GF-D8 (cell line): Measurements from ENCODE around the gene PARD3.
A peak's percentile ranks its signal among the peaks of the same experiment; 100 is the strongest.

Source experiments
- DNase-seq: peaks from one replicate; lab custom pipeline; 2025; lab: John Stamatoyannopoulos, UW

PARD3 gene

DNA sequence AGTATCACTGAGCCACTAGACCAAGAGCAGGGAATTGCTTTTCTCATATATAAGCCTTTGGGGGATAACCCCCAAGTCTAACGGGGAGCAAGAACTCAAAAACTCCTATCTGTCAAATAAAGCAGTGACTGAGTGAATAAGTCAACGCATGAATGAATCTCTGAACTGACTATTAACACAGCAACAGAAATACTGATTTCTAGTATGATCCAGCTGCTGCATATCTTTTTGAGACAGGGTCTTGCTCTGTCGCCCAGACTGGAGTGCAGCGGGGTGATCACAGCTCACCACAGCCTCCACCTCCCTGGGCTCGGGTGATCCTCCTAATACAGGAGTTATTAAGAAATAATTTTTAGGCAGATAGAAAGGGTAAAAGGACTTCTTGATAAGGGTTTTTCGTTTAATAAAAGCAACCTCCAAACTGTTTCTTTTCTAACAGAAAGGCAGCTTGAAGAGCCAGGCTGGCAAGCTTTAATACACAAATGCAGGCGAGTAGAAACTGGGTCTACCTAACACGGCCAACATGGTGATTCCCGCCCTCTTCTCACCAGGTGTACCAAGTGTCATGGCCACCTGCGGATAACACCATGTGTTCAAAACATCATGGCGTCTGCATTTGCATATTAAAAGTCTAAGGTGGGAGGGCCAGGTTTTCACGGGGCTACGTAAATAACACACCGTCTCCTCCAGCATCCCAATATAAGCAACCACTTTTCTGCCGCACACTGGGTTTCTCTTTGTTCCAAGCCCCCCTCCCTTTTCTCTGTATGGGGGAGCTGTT is 631.9 kb downstream of the PARD3 start:
- no peak for DNase-seq

DNA sequence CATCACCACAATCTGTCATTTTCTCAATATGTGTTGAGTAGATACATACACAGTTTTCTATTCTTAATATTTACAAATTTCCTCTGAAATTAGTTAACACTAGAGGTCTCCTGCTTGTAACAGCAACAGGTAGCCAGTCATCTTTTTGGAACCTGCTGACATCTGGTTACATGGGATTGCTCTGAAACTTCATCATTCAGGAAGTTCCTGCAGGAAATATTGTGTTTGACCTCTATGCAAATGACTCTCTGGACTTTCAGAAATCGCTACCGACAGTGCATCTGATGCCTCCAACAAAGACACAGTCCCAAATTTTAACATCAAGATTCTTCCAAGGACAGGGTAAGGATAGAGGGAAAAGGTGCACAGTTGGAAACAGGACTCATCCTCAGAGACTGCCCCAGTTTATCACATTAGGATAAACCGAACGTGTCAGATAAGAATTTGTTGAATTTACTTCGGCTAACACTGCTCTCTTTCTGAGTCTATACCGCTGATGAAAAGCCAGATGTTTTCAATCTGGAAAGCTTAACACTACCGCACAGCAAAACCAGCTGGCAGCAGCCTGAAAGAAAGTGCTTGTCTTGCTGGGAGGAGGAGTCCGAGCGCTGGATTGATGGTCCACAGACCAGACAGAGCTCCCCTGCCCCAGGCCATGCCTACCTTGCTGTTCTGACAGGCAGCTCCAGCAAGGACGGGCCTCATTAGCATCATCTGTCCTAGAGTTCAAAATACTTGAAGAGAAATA is 633.4 kb downstream of the PARD3 start:
- no peak for DNase-seq

DNA sequence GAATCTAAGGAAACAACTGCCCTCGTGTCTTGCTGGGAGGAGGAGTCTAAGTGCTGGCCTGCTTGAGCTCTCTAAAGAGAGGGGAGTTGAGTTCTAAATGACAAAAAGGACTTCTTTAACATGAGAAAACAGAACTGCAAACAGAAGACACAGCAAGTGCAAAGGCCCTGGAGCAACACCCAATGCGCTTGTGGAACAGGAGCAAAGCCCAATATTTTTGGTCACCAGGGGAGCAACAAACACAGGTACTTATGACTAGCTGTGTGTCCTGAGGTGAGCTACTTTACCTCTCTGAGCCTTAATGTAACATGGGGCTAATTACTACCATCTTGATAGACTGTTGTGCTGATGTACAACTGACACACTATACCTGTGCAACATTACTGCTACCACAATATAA is 634.3 kb downstream of the PARD3 start:
- DNase-seq, result no peak

DNA sequence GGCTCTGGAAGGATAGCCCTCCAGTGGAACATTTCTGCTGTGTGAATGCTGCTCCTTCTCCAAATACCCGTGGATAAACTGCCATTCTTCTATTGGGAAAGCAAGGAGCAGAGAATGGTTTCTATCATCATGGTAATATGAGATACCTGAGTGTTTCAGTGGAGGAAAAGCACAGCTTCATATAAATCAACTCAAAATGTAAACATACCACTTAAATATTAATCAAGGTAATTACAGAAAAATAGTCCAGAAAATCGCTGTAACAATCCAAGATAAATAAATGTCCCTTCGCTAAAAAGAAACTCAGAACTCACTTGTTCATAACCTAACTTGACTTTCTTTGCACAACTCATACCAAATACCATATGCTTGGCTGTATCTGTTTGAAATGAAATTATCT is 635.8 kb downstream of the PARD3 start:
- no peak for DNase-seq

DNA sequence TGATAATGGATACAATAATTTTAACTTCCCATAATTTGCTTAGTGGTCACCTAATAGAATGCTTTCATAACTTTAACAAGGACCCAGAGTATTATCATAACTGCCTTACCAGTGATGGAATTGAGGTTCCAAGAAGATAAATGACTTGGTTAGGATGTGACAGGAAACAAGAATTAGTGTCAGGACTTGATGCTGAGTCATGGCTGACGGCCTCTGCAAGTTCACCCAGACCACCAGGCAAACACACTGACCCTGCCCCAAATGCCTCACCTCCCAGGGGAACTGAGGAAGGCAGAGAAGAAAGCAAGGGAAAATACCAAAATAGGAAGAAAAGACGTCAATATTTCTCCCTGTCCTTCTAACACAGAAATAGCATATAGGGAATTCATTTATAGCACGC is 636.3 kb downstream of the PARD3 start:
- DNase-seq, result no peak

DNA sequence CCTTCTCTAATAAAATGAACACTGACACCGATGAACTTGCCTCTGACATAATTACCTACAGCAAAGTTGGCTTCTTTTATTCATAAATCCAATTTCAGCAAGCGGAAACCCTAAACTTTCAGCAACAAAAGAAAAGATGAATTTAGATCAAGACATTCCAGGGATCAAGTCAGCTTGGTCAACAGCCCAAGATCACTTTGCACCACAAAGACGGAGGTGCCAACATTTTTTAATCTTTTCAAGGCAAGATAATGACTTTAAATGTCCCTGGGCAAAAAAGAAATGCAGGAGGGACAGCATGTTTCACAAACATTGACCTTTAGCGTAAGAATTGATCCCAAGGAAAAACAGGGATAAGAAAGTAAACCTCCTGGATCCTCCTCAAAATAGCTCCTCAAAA is 636.9 kb downstream of the PARD3 start:
- DNase-seq, result no peak

DNA sequence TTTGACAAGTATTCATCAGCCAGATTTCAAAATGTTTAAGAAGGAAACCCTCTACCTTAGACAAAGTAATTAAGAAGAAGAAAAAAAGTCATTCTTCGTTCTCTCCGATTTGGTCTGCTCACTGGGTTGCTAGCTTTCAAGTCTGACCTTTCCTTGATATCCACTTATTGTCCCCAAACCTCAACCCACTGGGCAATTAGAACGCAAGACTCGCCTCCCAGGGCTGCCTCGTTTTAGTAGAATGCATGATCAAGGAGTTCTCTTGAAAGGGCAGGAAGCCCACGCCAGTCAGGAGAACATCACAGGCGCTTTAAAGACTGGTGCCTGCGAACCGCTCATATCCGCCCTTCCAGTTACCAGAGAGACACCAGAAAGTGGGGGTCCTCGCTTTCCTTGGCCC is 637.7 kb downstream of the PARD3 start:
- no peak for DNase-seq

DNA sequence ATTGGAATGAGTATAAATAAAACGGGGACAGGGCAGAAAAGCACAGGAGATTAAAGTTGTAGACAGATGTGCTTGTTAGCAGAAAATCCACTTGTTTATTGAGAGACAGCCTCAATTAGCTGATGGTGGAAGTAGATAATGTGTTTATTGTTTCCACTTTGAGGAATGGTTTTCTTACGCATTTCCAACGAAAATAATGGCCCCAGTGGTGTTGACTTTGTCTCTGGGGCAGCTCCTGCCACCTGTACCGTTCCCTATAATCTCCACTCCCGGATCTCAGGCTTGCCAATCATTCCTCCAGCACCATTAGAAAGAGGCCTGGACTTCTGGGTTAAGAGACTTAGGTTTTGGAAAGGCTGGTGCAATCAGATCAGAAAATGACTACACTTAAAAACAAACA is 638.7 kb downstream of the PARD3 start:
- no peak for DNase-seq

DNA sequence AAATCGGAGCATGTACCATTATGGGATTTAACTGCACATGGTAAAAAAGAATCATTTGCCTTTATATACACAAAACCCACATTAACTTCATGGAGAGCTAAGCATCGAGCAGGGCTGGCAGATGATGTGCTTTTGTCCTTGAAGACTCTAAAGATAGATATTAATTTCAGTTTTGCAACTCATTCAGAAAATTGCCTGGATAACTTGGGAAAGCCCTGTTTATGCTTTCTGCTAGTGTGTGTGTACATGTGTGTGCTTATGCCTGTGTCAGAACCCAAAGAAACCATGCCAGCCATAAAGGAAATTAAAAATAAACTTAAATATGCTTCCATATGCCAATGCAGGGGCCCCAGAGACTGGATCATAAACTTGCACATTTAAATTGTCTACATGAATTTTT is 640.0 kb downstream of the PARD3 start:
- no peak for DNase-seq

DNA sequence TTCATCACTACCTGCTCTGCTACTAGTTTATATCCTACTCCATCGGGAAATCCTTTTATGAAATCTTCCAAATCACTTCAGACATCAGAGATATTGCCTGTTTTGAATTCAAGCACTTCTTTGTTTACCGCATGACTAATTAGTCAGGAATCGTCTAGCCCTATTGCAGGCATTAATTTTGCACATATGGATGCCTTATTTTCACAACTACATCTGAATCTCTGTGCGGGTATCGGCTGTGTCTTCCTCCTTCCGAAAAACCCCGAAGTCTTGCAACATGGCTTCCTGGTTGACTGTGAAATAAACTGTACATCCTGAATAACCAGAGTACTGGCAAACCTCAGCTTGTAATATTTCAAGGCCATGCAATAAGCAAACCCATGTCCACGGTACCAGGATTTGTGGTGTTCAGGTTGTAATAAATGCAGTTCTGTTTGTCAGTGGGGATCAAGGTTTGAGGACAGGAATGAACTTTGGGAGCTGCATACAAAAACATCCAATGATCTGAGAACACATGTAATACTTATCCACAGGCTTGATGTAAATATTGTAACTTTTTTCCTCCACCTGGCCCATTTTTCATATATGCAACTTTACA is 642.1 kb downstream of the PARD3 start:
- peak; percentile 44 for DNase-seq

DNA sequence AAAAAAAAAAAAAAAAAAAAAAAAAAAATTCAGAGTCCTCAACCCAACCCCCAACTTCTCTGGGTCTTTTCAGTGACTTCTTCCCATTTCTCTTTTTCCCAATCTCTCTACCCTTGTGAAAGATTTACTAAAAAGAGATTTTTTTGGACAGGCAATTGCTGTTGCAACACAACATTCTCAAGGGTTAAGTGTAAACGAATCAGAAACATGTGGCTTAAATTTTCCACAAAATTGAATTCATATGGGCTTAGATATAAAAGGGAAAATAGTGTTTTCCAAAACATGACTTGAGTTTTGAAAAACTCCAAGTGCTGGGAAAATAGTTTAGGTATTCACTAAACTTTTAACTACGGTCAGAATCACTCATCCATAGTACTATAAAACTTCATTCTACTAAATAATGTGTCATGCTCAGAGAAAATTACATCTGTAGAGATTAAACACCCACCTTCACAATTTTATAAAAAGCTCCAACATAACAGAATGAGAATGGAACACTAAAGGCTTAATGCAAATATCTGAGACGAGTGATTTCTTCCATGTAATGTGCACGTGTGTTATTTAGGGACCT is 643.1 kb downstream of the PARD3 start:
- no peak for DNase-seq

DNA sequence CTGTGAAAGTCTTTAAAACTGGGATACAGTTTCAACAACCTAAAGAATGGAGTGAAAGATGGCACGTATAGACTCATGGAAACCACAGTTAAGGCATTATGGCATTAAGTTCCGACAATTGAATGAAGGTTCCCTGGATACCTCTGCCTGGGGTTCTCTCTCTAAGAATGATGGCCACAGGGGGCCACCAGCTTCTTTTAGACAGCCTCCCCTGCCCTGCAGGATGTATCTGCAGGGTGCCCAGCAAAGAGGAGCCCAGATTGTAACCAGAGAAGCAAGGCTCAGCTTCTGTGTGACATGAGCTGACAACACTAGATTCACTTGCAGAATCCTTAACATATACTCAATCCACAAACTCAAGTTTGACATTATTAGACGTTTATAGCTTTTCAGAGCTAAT is 645.4 kb downstream of the PARD3 start:
- no peak for DNase-seq

DNA sequence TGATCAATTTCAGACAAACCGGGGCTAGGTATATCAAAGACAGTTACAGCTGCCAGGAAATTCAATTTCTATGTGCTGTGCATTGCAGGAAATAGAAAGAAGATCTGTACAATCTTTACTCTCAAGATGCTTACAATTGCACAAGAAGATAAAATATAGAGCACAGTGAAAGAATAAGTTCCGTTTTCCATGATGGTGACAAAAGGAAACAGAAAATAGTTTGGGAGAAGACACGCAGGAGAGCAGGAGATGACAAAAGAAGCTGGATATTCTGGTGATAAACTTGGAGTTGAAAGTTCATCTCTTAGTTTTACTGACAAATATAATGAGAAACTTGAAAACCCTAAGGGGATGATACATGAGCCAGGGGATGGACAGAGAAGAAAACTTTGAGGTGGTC is 646.0 kb downstream of the PARD3 start:
- no peak for DNase-seq

DNA sequence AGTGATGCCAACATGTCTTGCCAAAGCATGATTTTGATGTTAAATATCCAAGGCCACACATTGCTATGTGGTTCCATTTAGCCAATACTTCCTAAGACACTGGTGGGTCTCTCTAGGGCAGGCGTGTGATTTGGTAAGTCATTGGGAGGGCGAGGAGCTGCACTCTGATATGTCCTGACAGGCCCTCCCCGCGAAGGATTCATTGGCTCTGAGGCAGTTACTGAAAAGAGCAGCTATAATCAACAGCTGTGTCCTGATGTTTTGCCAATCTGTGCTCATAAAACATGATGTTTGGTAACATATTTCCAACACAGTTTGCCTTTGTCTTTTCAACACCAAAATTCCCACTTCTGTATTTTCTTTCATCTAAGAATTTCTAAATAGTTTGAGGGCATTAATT is 646.7 kb downstream of the PARD3 start:
- DNase-seq, result no peak

DNA sequence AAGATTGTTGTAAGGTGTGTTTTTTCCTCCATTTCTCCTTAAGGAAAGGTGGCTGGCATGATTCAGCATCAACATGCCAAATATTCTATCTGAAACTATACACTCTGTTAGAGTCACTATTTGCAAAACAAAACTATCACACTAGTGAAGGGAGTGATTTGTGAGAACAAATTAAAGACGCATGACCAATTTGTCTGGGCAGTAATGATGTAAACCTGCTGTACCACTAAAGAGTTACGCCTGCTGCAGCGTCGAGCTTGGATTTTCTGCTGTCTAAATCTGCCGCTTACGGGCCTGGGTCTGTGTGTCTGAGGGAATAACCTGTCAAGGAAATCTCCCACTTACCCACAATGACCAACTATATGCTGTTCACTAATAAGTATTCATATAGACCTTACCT is 648.3 kb downstream of the PARD3 start:
- DNase-seq, result no peak

DNA sequence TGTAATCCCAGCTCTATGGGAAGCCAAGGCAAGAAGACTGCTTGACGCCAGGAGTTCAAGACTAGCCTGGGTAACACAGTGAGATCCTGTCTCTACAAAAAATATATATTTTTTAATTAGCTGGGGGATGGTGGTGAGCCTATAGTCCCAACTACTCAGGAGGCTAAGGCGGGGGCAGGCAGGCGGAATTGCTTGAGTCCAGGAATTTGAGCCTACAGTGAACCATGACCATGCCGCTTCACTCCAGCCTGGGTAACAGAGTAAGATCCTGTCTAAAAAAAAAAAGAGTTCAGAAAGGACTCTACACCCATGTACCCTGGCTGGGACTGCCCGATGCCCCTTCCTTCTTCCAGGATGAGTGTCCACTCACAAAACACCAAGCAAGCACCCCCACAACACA is 648.7 kb downstream of the PARD3 start:
- no peak for DNase-seq

DNA sequence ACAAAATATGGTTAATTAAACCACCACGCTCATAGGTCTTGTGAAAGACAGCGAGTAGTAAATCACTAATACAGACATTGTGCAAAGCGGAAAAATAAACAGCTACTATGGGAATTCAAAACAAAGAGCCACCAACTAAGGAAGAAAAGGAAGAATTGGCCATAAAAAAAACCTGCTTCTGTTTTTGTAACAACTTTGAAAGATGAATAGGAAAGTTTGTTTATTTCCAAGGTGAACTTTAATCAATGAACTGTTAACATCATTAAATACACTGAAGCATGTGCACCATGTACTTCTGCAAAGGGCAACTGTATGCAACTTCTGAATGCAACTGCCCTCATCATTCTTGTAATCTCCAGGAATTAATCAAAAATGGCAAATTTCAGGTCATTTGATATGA is 651.1 kb downstream of the PARD3 start:
- DNase-seq, result no peak

DNA sequence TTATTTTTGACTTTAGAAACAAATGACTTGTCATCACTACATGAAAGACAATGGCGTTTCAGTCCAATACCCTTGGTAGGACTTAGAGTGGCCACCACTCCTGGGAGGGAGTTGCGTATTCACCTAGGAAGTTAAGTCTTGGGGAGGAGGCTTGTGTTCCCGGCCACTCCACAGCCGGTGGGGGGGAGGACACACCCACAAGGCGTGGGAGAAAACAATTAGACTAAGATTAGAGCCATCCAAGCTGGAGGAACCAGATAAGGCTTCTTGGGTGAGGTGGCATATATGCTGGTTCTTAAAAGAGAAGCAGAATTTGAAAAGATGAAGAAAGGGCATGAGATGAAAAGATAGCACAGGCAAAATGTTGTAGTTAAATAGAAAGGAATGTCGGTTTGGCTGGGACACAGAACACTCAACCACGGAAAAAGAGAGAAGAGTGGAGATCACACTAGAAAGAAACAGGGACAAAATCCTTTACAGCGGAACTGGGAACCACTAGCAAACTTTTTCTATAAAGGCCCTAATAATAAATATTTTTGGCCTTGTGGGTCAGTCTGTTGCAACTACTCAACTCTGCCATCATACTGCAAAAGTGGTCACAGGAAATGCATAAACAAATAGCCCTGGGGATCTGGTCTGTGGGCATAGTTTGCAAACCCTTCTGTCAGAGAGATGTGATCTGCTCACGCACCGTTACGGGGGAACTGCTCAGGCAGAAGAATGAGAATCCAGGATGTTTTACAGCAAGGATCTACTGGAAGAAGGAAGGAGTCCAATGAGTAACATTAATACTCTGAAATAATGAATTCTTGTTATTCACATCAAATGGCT is 651.8 kb downstream of the PARD3 start:
- DNase-seq, result no peak

DNA sequence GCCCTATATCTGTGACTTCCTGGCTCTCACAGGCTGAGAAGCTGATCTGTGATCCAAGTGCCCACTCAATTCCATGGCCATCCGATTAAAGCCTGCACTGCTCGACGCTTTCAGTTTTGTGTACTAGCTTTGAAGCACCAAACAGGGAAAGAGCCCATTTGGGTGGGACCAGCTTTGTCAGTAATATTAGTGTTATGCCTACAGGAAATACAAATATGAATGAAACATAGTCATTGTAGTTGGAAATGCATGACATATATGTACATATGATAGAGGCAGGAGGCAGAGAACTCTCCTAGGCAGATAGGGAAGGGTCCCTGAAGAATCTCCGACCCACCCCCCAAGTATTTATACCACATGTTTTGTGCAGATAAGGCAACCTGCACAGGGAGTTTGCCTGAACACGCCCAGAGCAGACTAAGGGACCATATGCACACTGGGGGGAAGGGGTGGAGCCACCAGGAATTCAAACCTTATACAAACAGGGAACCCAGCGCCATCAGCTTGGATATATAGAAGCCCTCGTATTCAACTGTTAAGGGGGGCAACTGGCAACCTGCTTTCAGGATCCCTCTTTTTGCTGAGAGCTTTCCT is 653.2 kb downstream of the PARD3 start:
- no peak for DNase-seq

DNA sequence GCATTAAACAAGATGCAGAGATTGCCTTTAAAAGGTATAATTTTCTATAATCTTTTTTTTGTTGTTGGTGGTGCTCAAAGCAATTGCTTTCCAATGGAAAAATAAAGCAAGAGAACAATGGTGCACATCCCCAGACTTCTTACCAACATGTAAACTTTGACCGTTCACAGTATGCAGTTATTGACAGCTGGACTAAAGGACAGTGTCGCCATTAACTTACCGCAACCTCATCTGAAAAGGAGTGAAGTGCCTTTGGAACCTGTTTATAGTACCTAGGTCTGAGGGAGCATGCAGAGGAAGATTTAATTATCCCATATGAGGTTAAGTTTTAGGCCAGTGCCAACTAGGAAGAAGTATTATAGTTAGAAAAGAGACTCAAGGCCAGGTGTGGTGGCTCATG is 654.5 kb downstream of the PARD3 start:
- DNase-seq, result no peak

DNA sequence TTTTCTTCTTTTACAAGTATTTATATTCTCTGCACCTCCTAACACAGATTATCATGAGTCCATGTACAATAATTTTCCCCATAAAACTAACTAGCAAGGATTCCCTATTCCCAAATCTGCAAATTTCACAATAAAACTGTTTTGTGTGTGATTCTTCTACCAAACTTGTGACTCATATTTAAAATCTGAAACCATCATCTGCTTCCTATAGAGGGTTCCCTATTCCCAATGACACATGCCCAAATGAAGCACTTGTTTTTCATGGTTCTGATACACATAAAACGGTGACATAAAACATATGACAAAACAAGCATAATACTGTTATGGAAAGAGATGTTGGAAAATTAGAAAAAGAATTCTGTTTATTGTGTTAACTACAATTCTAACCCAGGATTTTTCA is 657.6 kb downstream of the PARD3 start:
- DNase-seq, result no peak
